ENCODE measurements around the gene KCNK3.

Gene KCNK3

GRCh38 chr2:26723991-26724750 lies 31.6 kb downstream of the KCNK3 start:
- no peak overlapping the region for H3K9ac ChIP-seq (ENCODE audit: low read length)
- H3K27ac ChIP-seq (ENCODE audit: low read depth, low read length), result no peak overlapping the region
- H3K36me3 ChIP-seq (ENCODE audit: control insufficient read depth, insufficient read depth, low read length), result no peaks in the 10 kb centered on the region
- H3K27me3 ChIP-seq (ENCODE audit: control insufficient read depth, insufficient read depth, low read length), result no peaks in the 10 kb centered on the region
- peaks cover 13% of the 10 kb centered on the region for H3K4me1 ChIP-seq (ENCODE audit: control insufficient read depth, insufficient read depth, low read length)
- H3K9me3 ChIP-seq (ENCODE audit: control insufficient read depth, insufficient read depth, low read depth, low read length), result no peaks in the 10 kb centered on the region
- no peak overlapping the region for H3K4me3 ChIP-seq (ENCODE audit: low read depth, low read length)

- H3K27ac ChIP-seq (ENCODE audit: low read depth, low read length), result no peak overlapping the region
- H3K27me3 ChIP-seq (ENCODE audit: control insufficient read depth, insufficient read depth, low read length), result no peaks in the 10 kb centered on the region
These were observed 32.4 kb downstream of the KCNK3 start for GRCh38 chr2:26724784-26725520.

GRCh38 chr2:26725521-26725820 lies 32.9 kb downstream of the KCNK3 start:
- Histone ChIP-seq H3K9me3 (ENCODE audit: control insufficient read depth, insufficient read depth, low read depth, low read length) (no peaks in the 10 kb centered on the region), H3K9ac (ENCODE audit: low read length) (no peak overlapping the region), H3K27ac (ENCODE audit: low read depth, low read length) (no peak overlapping the region), H3K27me3 (ENCODE audit: control insufficient read depth, insufficient read depth, low read length) (no peaks in the 10 kb centered on the region), H3K4me3 (ENCODE audit: low read depth, low read length) (no peak overlapping the region), H3K4me1 (ENCODE audit: control insufficient read depth, insufficient read depth, low read length) (peaks cover 13% of the 10 kb centered on the region), H3K36me3 (ENCODE audit: control insufficient read depth, insufficient read depth, low read length) (no peaks in the 10 kb centered on the region)

More at GRCh38 chr2:26724784-26725520, 32.4 kb downstream of the KCNK3 start:
- no peaks in the 10 kb centered on the region for H3K36me3 ChIP-seq (ENCODE audit: control insufficient read depth, insufficient read depth, low read length)
- H3K9ac ChIP-seq (ENCODE audit: low read length), result no peak overlapping the region
- H3K4me3 ChIP-seq (ENCODE audit: low read depth, low read length), result no peak overlapping the region
- peaks cover 13% of the 10 kb centered on the region for H3K4me1 ChIP-seq (ENCODE audit: control insufficient read depth, insufficient read depth, low read length)
- no peaks in the 10 kb centered on the region for H3K9me3 ChIP-seq (ENCODE audit: control insufficient read depth, insufficient read depth, low read depth, low read length)

- Histone ChIP-seq H3K4me3 (ENCODE audit: low read depth, low read length) (no peak overlapping the region), H3K9ac (ENCODE audit: low read length) (no peak overlapping the region), H3K27me3 (ENCODE audit: control insufficient read depth, insufficient read depth, low read length) (no peaks in the 10 kb centered on the region), H3K4me1 (ENCODE audit: control insufficient read depth, insufficient read depth, low read length) (peaks cover 5% of the 10 kb centered on the region), H3K9me3 (ENCODE audit: control insufficient read depth, insufficient read depth, low read depth, low read length) (no peaks in the 10 kb centered on the region), H3K36me3 (ENCODE audit: control insufficient read depth, insufficient read depth, low read length) (no peaks in the 10 kb centered on the region), H3K27ac (ENCODE audit: low read depth, low read length) (no peak overlapping the region)
These were observed 33.7 kb downstream of the KCNK3 start for GRCh38 chr2:26726228-26726627.

- H3K9ac ChIP-seq (ENCODE audit: low read length), result no peak overlapping the region
- H3K27ac ChIP-seq (ENCODE audit: low read depth, low read length), result no peak overlapping the region
- H3K36me3 ChIP-seq (ENCODE audit: control insufficient read depth, insufficient read depth, low read length), result no peaks in the 10 kb centered on the region
- H3K4me1 ChIP-seq (ENCODE audit: control insufficient read depth, insufficient read depth, low read length), result no peaks in the 10 kb centered on the region
- no peak overlapping the region for H3K4me3 ChIP-seq (ENCODE audit: low read depth, low read length)
- H3K9me3 ChIP-seq (ENCODE audit: control insufficient read depth, insufficient read depth, low read depth, low read length), result no peaks in the 10 kb centered on the region
- no peaks in the 10 kb centered on the region for H3K27me3 ChIP-seq (ENCODE audit: control insufficient read depth, insufficient read depth, low read length)
These were observed 35.4 kb downstream of the KCNK3 start for GRCh38 chr2:26727641-26728561.

- Histone ChIP-seq H3K36me3 (ENCODE audit: control insufficient read depth, insufficient read depth, low read length) (no peaks in the 10 kb centered on the region), H3K27me3 (ENCODE audit: control insufficient read depth, insufficient read depth, low read length) (no peaks in the 10 kb centered on the region), H3K9me3 (ENCODE audit: control insufficient read depth, insufficient read depth, low read depth, low read length) (no peaks in the 10 kb centered on the region), H3K4me1 (ENCODE audit: control insufficient read depth, insufficient read depth, low read length) (no peaks in the 10 kb centered on the region), H3K4me3 (ENCODE audit: low read depth, low read length) (no peak overlapping the region), H3K27ac (ENCODE audit: low read depth, low read length) (no peak overlapping the region), H3K9ac (ENCODE audit: low read length) (no peak overlapping the region)
These were observed 36.8 kb downstream of the KCNK3 start for GRCh38 chr2:26729311-26729710.

DNA sequence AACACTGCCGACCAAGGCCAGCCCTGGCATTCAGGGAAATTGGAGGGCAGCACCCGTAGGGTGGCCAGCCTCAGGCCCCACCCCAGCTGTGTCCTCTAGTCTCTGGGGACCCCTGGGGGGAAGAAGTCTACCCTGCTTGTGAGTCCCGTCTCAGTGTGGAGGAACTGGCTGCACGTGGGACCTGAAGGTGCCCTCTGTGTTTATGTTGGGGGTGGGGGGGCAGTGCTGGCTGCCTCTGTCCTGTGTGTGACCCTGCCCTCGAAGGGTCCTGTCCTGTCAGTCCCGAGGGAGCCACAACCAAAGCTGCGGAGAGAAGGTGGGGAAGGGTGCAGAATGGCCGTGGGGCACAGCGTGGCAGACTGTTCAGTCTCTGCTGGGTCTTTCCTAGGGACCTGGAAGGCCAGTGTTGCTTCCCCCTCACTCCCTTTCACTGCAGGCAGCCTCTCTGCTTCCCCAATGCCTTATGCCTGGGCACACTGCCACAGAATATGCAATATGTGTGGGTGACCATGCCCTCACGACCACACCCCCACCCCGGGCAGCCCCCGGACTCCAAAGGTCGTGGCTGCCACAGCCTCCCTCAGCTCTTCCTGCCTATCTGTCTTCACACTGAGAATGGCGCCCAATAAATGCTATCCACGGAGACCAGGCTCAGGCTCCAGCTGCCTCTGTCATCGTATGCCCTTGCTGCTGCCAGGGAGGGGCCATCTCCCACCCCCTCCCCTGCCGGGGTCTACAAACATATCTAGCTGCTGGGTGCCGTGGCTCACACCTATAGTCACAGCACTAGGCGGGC lies 38.2 kb downstream of the KCNK3 start:
- Histone ChIP-seq H3K36me3 (ENCODE audit: control insufficient read depth, insufficient read depth, low read length) (no peaks in the 10 kb centered on the region), H3K27ac (ENCODE audit: low read depth, low read length) (no peak overlapping the region), H3K4me3 (ENCODE audit: low read depth, low read length) (no peak overlapping the region), H3K27me3 (ENCODE audit: control insufficient read depth, insufficient read depth, low read length) (no peaks in the 10 kb centered on the region), H3K9me3 (ENCODE audit: control insufficient read depth, insufficient read depth, low read depth, low read length) (no peaks in the 10 kb centered on the region), H3K9ac (ENCODE audit: low read length) (no peak overlapping the region), H3K4me1 (ENCODE audit: control insufficient read depth, insufficient read depth, low read length) (no peaks in the 10 kb centered on the region)

DNA sequence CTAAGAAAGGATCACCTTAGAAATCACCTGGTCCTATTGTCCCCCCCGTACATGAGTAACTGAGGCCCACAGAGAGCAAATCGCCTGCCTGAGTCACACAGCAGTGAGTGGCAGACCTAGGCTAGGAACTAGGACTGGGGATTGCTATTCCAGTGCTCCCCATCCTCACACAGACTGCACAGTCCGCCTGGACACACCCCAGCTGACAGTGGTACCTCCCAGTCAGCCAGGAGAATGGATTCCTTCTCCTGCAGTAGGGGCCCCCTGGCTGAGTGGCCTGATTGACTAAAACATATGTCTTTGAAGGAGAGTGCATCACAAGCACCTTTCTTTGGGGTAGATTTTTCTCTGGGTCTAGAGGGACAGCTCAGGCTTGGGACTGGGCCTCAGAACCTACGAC lies 39.2 kb downstream of the KCNK3 start:
- Histone ChIP-seq H3K9me3 (ENCODE audit: control insufficient read depth, insufficient read depth, low read depth, low read length) (no peaks in the 10 kb centered on the region), H3K27me3 (ENCODE audit: control insufficient read depth, insufficient read depth, low read length) (no peaks in the 10 kb centered on the region), H3K4me1 (ENCODE audit: control insufficient read depth, insufficient read depth, low read length) (no peaks in the 10 kb centered on the region), H3K36me3 (ENCODE audit: control insufficient read depth, insufficient read depth, low read length) (no peaks in the 10 kb centered on the region), H3K4me3 (ENCODE audit: low read depth, low read length) (no peak overlapping the region), H3K27ac (ENCODE audit: low read depth, low read length) (no peak overlapping the region), H3K9ac (ENCODE audit: low read length) (no peak overlapping the region)

- Histone ChIP-seq H3K36me3 (ENCODE audit: control insufficient read depth, insufficient read depth, low read length) (no peaks in the 10 kb centered on the region), H3K27me3 (ENCODE audit: control insufficient read depth, insufficient read depth, low read length) (no peaks in the 10 kb centered on the region), H3K9ac (ENCODE audit: low read length) (no peak overlapping the region), H3K27ac (ENCODE audit: low read depth, low read length) (no peak overlapping the region), H3K4me3 (ENCODE audit: low read depth, low read length) (no peak overlapping the region), H3K9me3 (ENCODE audit: control insufficient read depth, insufficient read depth, low read depth, low read length) (no peaks in the 10 kb centered on the region), H3K4me1 (ENCODE audit: control insufficient read depth, insufficient read depth, low read length) (no peaks in the 10 kb centered on the region)
These were observed 39.9 kb downstream of the KCNK3 start for GRCh38 chr2:26732446-26732845.

- H3K36me3 ChIP-seq (ENCODE audit: control insufficient read depth, insufficient read depth, low read length), result no peaks in the 10 kb centered on the region
- no peaks in the 10 kb centered on the region for H3K4me1 ChIP-seq (ENCODE audit: control insufficient read depth, insufficient read depth, low read length)
- no peaks in the 10 kb centered on the region for H3K9me3 ChIP-seq (ENCODE audit: control insufficient read depth, insufficient read depth, low read depth, low read length)
- H3K27ac ChIP-seq (ENCODE audit: low read depth, low read length), result no peak overlapping the region
- H3K27me3 ChIP-seq (ENCODE audit: control insufficient read depth, insufficient read depth, low read length), result no peaks in the 10 kb centered on the region
- no peak overlapping the region for H3K9ac ChIP-seq (ENCODE audit: low read length)
- no peak overlapping the region for H3K4me3 ChIP-seq (ENCODE audit: low read depth, low read length)
These were observed 40.9 kb downstream of the KCNK3 start for GRCh38 chr2:26733413-26733812.

Data from HUES6 (cell line).